GM19324 (cell line): ENCODE measurements around the gene PGAM2.

Experiments used
- ATAC-seq: cut with Tn5 transposase; IDR thresholded peaks from one replicate; pipeline ENCODE4 v1.9.1; 2021; ENCODE audit warnings: mild to moderate bottlenecking, moderate library complexity; ENCODE audit not compliant: unreplicated experiment, low FRiP score

The PGAM2 gene

DNA sequence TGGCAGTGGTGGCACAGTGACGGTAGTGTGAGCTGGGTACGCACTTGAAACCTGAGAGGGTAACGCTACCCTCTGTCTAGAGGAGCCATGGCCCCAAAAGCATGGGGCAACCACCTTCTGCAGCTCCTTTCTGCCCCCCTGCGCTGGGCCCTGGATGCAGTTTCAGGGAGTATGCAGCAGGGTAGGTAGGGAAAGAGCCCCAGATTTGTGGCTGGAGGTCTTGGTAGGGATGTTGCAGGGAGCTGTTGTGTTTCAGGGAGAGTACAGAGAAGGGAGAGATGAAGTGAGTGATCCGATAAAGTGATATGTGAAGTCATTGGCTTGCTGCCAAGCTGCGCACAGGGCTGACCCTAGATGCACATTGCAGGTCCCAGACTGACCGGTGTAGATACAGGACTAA lies 2.7 kb upstream of the PGAM2 start:
- no peak for ATAC-seq

GRCh38 chr7:44067064-44067951 lies 1.9 kb upstream of the PGAM2 start:
- ATAC-seq = no peak

GRCh38 chr7:44066494-44067063 lies 1.2 kb upstream of the PGAM2 start:
- no peak for ATAC-seq

- no peak for ATAC-seq
Measured at GRCh38 chr7:44066111-44066460, 719 bp upstream of the PGAM2 start.

GRCh38 chr7:44064791-44065430 lies 456 bp downstream of the PGAM2 start:
- ATAC-seq = no peak

DNA sequence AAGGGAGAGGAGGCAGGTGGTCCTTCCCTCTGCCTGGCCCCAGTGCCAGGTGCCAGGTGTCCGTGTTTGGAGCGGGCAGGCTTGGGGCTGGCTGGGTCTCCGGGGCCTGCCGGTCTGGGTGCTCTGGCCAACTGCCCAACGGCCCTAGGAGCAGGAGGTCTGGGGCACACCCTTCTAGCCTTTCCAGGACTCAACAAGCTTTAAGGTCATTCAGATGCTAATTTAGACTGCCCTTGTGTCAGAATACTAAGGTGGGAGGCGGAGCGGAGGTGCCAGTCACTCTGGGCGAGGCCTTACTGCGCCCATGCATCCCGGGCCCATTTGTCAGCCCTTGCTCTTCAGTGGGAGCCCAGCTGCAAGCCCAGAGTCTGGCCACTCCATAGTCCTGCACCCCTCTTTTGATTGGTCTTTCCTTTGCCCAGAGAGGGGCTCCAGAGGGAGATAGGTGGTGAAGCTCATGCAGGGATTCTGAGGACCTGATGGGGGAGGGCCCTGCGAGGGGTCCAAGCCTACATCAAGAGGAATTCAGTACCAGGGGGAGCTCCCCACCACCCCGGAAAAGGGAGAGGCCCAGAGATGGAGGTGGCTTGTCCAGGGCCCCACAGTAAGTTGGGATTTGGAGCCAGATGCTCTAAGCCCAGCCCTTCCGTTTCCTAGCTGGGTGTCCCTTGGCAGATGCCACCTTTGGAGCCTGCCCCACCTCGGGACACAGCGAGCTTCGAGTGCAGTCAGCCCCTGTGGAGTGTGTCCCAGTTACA lies 1.3 kb downstream of the PGAM2 start:
- no peak for ATAC-seq

DNA sequence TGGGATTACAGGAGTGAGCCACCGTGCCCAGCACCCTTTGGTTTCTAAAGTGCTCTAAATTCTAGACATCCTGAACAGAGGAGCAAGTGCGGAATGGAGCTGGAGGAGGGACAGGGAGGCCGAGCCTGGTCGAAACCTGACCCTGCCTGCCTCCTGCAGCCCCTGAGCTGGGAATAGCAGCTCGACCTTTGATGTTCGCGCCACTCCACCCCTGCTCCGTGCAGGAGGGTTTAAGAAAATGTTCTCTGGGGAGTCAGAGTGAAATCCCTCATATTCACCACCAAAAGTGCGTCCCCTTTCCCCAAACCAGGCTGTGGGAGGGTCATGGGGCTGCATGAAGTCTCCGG lies 1.8 kb downstream of the PGAM2 start:
- no peak for ATAC-seq

DNA sequence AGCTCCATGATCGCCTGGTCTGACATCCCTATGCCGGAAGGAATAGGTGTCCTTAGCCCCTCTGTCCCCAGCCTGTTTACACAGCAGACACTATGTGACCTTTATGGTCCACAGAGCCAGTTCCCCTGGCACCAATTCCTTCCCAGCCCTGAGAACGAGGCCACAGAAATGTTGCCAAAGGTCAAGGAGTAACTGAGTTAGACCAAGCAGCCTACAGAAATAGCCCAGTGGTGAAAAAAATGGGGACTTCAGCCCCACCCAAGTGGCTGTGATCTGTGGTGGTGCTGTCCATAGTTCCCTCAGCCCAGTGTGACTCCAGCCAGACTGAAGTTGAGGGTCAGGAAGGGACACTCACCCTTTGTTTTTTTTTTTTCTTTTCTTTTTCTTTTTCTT lies 2.5 kb downstream of the PGAM2 start:
- ATAC-seq = no peak

DNA sequence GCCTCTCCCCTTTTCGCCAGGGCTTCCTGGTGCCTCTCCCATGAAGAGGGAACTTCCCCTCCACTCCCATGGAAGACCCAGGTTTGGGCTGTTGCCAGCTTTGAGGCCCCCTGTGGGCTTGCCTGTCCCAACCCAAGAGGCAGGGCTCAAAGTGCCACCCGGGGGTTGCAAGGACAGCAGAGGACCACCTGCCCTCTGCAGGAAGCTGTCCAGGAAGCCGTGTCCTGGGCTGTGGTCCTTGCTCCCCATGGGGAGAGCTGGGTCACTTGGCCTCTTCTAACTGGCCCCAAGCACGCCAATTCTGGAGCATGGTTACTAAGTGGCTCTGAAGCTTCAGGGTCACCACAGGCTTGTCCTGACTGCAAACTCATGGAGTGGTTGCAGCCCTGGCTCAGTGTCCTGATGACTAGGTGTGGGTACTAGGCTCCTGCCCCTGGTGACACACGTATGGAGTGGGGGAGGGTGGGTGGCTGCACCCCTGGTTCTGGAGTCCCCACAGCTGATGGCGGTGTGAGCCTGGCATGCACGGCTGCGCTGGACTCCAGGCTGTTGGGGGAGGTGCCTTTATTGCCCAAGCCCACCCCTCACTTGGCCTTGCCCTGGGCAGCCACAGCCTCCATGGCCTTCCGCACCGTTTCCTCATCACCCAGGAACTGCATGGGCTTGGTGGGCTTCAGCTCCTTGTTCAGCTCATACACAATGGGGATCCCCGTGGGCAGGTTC lies 3.0 kb downstream of the PGAM2 start:
- no peak for ATAC-seq

DNA sequence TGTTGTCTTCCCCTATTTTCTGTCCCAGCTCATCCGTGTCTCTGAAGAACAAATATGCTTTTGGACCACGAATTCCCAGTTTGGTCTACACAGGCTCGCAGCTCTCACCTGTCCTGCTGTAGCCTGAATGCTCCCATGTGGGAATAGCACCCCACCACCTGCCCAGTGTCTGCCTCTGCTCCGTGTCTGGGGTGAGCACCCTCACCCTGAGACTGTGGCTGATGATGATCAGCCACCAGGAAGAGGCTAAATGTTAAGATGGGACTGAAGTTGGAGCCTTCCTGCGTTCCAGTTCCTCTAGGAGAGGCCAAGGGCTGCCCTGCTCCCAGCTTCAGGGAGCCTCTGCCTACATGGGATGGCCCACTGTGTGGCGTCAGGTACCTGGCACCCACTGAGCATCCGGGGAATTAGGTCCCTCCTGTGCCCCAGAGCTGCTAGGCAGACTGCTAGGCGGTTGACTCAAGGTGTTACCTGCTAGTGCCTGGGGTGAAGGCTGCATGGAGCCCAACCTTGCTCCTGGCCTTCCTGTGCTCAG lies 3.7 kb downstream of the PGAM2 start:
- ATAC-seq = no peak

DNA sequence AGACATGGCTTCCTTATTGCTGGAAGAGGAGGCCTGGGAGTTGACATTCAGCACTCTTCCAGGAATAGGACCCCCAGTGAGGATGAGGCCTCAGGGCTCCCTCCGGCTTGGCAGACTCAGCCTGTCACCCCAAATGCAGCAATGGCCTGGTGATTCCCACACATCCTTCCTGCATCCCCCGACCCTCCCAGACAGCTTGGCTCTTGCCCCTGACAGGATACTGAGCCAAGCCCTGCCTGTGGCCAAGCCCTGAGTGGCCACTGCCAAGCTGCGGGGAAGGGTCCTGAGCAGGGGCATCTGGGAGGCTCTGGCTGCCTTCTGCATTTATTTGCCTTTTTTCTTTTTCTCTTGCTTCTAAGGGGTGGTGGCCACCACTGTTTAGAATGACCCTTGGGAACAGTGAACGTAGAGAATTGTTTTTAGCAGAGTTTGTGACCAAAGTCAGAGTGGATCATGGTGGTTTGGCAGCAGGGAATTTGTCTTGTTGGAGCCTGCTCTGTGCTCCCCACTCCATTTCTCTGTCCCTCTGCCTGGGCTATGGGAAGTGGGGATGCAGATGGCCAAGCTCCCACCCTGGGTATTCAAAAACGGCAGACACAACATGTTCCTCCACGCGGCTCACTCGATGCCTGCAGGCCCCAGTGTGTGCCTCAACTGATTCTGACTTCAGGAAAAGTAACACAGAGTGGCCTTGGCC lies 4.3 kb downstream of the PGAM2 start:
- no peak for ATAC-seq

- no peak for ATAC-seq
Measured at GRCh38 chr7:44060091-44060947, 5.0 kb downstream of the PGAM2 start.

GRCh38 chr7:44059219-44060090 lies 5.9 kb downstream of the PGAM2 start:
- ATAC-seq = no peak

DNA sequence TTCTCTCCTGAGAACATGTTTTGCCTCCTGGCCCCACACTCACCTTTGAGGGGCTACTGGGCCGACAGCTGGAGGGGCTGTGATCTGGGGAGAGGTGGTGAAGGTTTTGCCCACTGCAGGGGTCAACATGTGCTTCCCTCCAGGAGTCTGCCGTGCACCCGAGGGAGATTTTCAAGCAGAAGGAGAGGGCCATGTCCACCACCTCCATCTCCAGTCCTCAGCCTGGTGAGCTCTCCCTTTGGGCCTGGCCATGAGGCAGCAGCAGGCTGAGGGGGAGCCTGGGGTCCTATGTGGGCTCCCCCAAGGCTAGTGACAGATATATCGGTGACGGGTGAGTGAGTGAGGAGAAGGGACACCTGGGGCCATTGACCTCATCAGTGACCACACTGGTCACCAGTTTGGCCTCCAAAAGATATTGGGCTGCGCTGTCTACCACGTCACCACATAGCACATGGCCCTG lies 6.6 kb downstream of the PGAM2 start:
- ATAC-seq = no peak

GRCh38 chr7:44057849-44058758 lies 7.3 kb downstream of the PGAM2 start:
- ATAC-seq = no peak

- ATAC-seq = no peak
Measured at GRCh38 chr7:44057181-44057848, 8.1 kb downstream of the PGAM2 start.
